ENCODE results near the gene RGS6.

RGS6 gene

GRCh38 chr14:72576258-72576657 lies 644.0 kb downstream of the RGS6 start:
- no peak for TF ChIP-seq POLR2A (IDR thresholded peaks at IDR 0.05; ENCODE audit: low read depth, low read length)
- FAIRE-seq (no peak), DNase-seq (ENCODE audit: insufficient read length, low spot score) (no peak)

GRCh38 chr14:72577521-72577920 lies 645.3 kb downstream of the RGS6 start:
- no peak for FAIRE-seq
- no peak for TF ChIP-seq POLR2A (IDR thresholded peaks at IDR 0.05; ENCODE audit: low read depth, low read length)
- no peak for DNase-seq (ENCODE audit: insufficient read length, low spot score)

GRCh38 chr14:72578514-72578913 lies 646.3 kb downstream of the RGS6 start:
- FAIRE-seq (no peak), DNase-seq (ENCODE audit: insufficient read length, low spot score) (no peak)
- no peak for TF ChIP-seq POLR2A (IDR thresholded peaks at IDR 0.05; ENCODE audit: low read depth, low read length)

- no peak for TF ChIP-seq POLR2A (IDR thresholded peaks at IDR 0.05; ENCODE audit: low read depth, low read length)
- DNase-seq (ENCODE audit: insufficient read length, low spot score) (no peak), FAIRE-seq (no peak)
These were observed 650.4 kb downstream of the RGS6 start for GRCh38 chr14:72582582-72582981.

- no peak for TF ChIP-seq POLR2A (IDR thresholded peaks at IDR 0.05; ENCODE audit: low read depth, low read length)
- no peak for DNase-seq (ENCODE audit: insufficient read length, low spot score)
- no peak for FAIRE-seq
These were observed 651.4 kb downstream of the RGS6 start for GRCh38 chr14:72583316-72584272.

GRCh38 chr14:72588521-72588920 lies 656.3 kb downstream of the RGS6 start:
- FAIRE-seq = no peak
- DNase-seq (ENCODE audit: insufficient read length, low spot score) = no peak
- no peak for TF ChIP-seq POLR2A (IDR thresholded peaks at IDR 0.05; ENCODE audit: low read depth, low read length)

GRCh38 chr14:72589652-72590051 lies 657.4 kb downstream of the RGS6 start:
- TF ChIP-seq POLR2A (IDR thresholded peaks at IDR 0.05; ENCODE audit: low read depth, low read length) = no peak
- FAIRE-seq = no peak
- DNase-seq (ENCODE audit: insufficient read length, low spot score) = no peak

GRCh38 chr14:72590577-72590976 lies 658.3 kb downstream of the RGS6 start:
- no peak for TF ChIP-seq POLR2A (IDR thresholded peaks at IDR 0.05; ENCODE audit: low read depth, low read length)
- no peak for DNase-seq (ENCODE audit: insufficient read length, low spot score)
- FAIRE-seq = no peak

- no peak for FAIRE-seq
- no peak for DNase-seq (ENCODE audit: insufficient read length, low spot score)
- no peak for TF ChIP-seq POLR2A (IDR thresholded peaks at IDR 0.05; ENCODE audit: low read depth, low read length)
These were observed 659.2 kb downstream of the RGS6 start for GRCh38 chr14:72591391-72591790.

GRCh38 chr14:72594099-72594901 lies 662.1 kb downstream of the RGS6 start:
- no peak for DNase-seq (ENCODE audit: insufficient read length, low spot score)
- no peak for FAIRE-seq
- TF ChIP-seq POLR2A (IDR thresholded peaks at IDR 0.05; ENCODE audit: low read depth, low read length) = no peak

GRCh38 chr14:72595152-72595862 lies 663.1 kb downstream of the RGS6 start:
- no peak for TF ChIP-seq POLR2A (IDR thresholded peaks at IDR 0.05; ENCODE audit: low read depth, low read length)
- FAIRE-seq = no peak
- no peak for DNase-seq (ENCODE audit: insufficient read length, low spot score)

- TF ChIP-seq POLR2A (IDR thresholded peaks at IDR 0.05; ENCODE audit: low read depth, low read length) = no peak
- FAIRE-seq (no peak), DNase-seq (ENCODE audit: insufficient read length, low spot score) (no peak)
These were observed 665.3 kb downstream of the RGS6 start for GRCh38 chr14:72597252-72598233.

- no peak for TF ChIP-seq POLR2A (IDR thresholded peaks at IDR 0.05; ENCODE audit: low read depth, low read length)
- no peak for DNase-seq (ENCODE audit: insufficient read length, low spot score)
- FAIRE-seq = no peak
These were observed 666.1 kb downstream of the RGS6 start for GRCh38 chr14:72598306-72598705.
